MM.1S (cell line): ENCODE data around the gene LOXL4.

Experiments
- EZH2 ChIP-seq: fragments of 300-600 bp; sonication (generic); optimal IDR thresholded peaks from 2 replicates; pipeline ENCODE3; 2017; ENCODE audit warnings: low read depth, mild to moderate bottlenecking, antibody characterized with exemption, low read length, mixed read lengths
- TF ChIP-seq, protein P1 (sequence below): fragments of 300-600 bp; sonication (generic); IDR thresholded peaks from 2 replicates; pipeline ENCODE4 v1.5.1; 2016; ENCODE audit warnings: antibody characterized with exemption, low read length, mixed read lengths

GRCh38 chr10:98295401-98295811 lies 27.4 kb upstream of the LOXL4 start:
- TF ChIP-seq, protein P1, sequence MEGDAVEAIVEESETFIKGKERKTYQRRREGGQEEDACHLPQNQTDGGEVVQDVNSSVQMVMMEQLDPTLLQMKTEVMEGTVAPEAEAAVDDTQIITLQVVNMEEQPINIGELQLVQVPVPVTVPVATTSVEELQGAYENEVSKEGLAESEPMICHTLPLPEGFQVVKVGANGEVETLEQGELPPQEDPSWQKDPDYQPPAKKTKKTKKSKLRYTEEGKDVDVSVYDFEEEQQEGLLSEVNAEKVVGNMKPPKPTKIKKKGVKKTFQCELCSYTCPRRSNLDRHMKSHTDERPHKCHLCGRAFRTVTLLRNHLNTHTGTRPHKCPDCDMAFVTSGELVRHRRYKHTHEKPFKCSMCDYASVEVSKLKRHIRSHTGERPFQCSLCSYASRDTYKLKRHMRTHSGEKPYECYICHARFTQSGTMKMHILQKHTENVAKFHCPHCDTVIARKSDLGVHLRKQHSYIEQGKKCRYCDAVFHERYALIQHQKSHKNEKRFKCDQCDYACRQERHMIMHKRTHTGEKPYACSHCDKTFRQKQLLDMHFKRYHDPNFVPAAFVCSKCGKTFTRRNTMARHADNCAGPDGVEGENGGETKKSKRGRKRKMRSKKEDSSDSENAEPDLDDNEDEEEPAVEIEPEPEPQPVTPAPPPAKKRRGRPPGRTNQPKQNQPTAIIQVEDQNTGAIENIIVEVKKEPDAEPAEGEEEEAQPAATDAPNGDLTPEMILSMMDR, result no peak
- TF ChIP-seq EZH2, result no peak
